SK-N-SH (cell line): ENCODE results near the gene NFX1. TPM values are rescaled to one million over a fixed set of nuclear protein-coding genes. Genes with fewer than 3 reads are reported as not detected.
"Not testable (repeated sequence)": the region's sequence is repeated elsewhere in the genome, so short reads cannot be mapped to it uniquely, and the experiment has no call there.

Experiments used
- CTCF ChIA-PET: fragments of 300-600, 350-600 bp; formaldehyde crosslinking; extraction: SDS; loops from one replicate; lab custom pipeline; 2021; lab: Yijun Ruan, JAX
- POLR2A ChIA-PET: fragments of 350-600 bp; sonication (Branson Sonifier 250); formaldehyde crosslinking; extraction: SDS; loops from one replicate; lab custom pipeline; 2020; ENCODE audit warnings: antibody characterized with exemption, inconsistent platforms; lab: Yijun Ruan, JAX
- DNase-seq: peaks from one replicate; pipeline ENCODE4 v3.0.0; 2012
- H2AFZ ChIP-seq: fragments of 200-600 bp; sonication (generic); 2 replicates; pipeline ENCODE4 v1.8.1; 2016; ENCODE audit warnings: antibody characterized with exemption, mild to moderate bottlenecking, low read depth
- H3F3A ChIP-seq: fragments of 200-600 bp; sonication (generic); replicated peaks from 2 replicates; pipeline ENCODE3; 2016; ENCODE audit warnings: antibody characterized with exemption, mild to moderate bottlenecking; ENCODE audit not compliant: insufficient read depth
- H3K27ac ChIP-seq, 2 experiments: fragments of 200-500 bp in 1 of 2; fragments of 200-600 bp in 1 of 2; sonication (Bioruptor generic) in 1 of 2; sonication (generic), shearing (Covaris generic) in 1 of 2; 2 replicates each; pipeline versions ENCODE4 v1.5.1 to v1.6.1; 2014 to 2016; ENCODE audit warnings: low read depth in 2 of 2, inconsistent platforms in 1 of 2, low read length in 1 of 2, mild to moderate bottlenecking in 1 of 2, mixed read lengths in 1 of 2
- H3K27me3 ChIP-seq: fragments of 200-600 bp; sonication (generic), shearing (Covaris generic); 2 replicates; pipeline ENCODE4 v1.6.1; 2016; ENCODE audit warnings: mixed run types; ENCODE audit not compliant: insufficient read depth
- H3K36me3 ChIP-seq, 2 experiments: fragments of 200-500 bp in 1 of 2; fragments of 200-600 bp in 1 of 2; sonication (Bioruptor generic) in 1 of 2; sonication (generic) in 1 of 2; replicated peaks in 1 of 2; 2 replicates each; pipeline versions ENCODE3 to v1.5.1; 2014 to 2016; ENCODE audit warnings: low read length in 1 of 2, mild to moderate bottlenecking in 1 of 2; ENCODE audit not compliant: insufficient read depth in 2 of 2, control insufficient read depth in 1 of 2
- H3K4me1 ChIP-seq, 2 experiments: fragments of 200-500 bp in 1 of 2; fragments of 200-600 bp in 1 of 2; sonication (Bioruptor generic) in 1 of 2; sonication (generic), shearing (Covaris generic) in 1 of 2; 2 replicates each; pipeline versions ENCODE4 v1.5.1 to v1.6.1; 2014 to 2016; ENCODE audit warnings: low read depth in 1 of 2, low read length in 1 of 2, mixed run types in 1 of 2; ENCODE audit not compliant: insufficient read depth in 2 of 2, control insufficient read depth in 1 of 2
- H3K4me2 ChIP-seq: fragments of 200-600 bp; sonication (generic), shearing (Covaris generic); 2 replicates; pipeline ENCODE4 v1.6.1; 2017; ENCODE audit warnings: mixed run types
- H3K4me3 ChIP-seq, 2 experiments: fragments of 200-500 bp in 1 of 2; fragments of 200-600 bp in 1 of 2; sonication (Bioruptor generic) in 1 of 2; sonication (generic), shearing (Covaris generic) in 1 of 2; 2 replicates each; pipeline versions ENCODE4 v1.5.1 to v1.8.1; 2014 to 2016; ENCODE audit warnings: low read depth in 2 of 2, inconsistent platforms in 1 of 2, low read length in 1 of 2, mild to moderate bottlenecking in 1 of 2, mixed read lengths in 1 of 2, moderate library complexity in 1 of 2
- H3K79me2 ChIP-seq: fragments of 200-600 bp; sonication (generic); 2 replicates; pipeline ENCODE4 v1.8.1; 2017; ENCODE audit warnings: mild to moderate bottlenecking; ENCODE audit not compliant: insufficient read depth
- H3K9ac ChIP-seq: fragments of 200-600 bp; sonication (generic); 2 replicates; pipeline ENCODE4 v1.6.1; 2017; ENCODE audit warnings: mixed run types
- H3K9me2 ChIP-seq: fragments of 200-600 bp; sonication (generic); 2 replicates; pipeline ENCODE4 v1.6.1; 2017; ENCODE audit warnings: mixed run types
- H3K9me3 ChIP-seq: fragments of 200-600 bp; sonication (generic); 2 replicates; pipeline ENCODE4 v1.6.1; 2017; ENCODE audit warnings: mixed run types, mild to moderate bottlenecking, moderate library complexity
- H4K20me1 ChIP-seq: fragments of 200-600 bp; sonication (generic); 2 replicates; pipeline ENCODE4 v1.6.1; 2017; ENCODE audit warnings: mild to moderate bottlenecking, mixed run types; ENCODE audit not compliant: insufficient read depth
- WGBS: methylation state at CpG from one replicate; pipeline ENCODE4 v1.1.6; 2017; ENCODE audit warnings: low lambda C conversion rate; 5-methylcytosine and 5-hydroxymethylcytosine counted together
- polyA plus RNA-seq, 3 experiments: library from polyadenylated mRNA; depleted of rRNA; stranded (reverse); fragments of >200 nt; gene quantifications; 2 replicates each; pipeline ENCODE4 v1.2.3, GENCODE V29; 2012

Gene NFX1
- polyA plus RNA-seq, 1 of the 3 experiments (the other 2 are of a cell fraction), result 19.6 TPM

GRCh38 chr9:33385536-33385935 lies 95.2 kb downstream of the NFX1 start:
- H3K4me3 ChIP-seq, H3K36me3 ChIP-seq, DNase-seq, H4K20me1 ChIP-seq, H3K27me3 ChIP-seq, POLR2A ChIA-PET, H3K4me1 ChIP-seq, H3K79me2 ChIP-seq, H2AFZ ChIP-seq, H3K27ac ChIP-seq, H3K4me2 ChIP-seq, H3K9me2 ChIP-seq, H3K9me3 ChIP-seq, CTCF ChIA-PET, H3F3A ChIP-seq, H3K9ac ChIP-seq: not testable (repeated sequence)
- WGBS, result 81% methylated on average over 9 of the region's 11 CpGs

DNA sequence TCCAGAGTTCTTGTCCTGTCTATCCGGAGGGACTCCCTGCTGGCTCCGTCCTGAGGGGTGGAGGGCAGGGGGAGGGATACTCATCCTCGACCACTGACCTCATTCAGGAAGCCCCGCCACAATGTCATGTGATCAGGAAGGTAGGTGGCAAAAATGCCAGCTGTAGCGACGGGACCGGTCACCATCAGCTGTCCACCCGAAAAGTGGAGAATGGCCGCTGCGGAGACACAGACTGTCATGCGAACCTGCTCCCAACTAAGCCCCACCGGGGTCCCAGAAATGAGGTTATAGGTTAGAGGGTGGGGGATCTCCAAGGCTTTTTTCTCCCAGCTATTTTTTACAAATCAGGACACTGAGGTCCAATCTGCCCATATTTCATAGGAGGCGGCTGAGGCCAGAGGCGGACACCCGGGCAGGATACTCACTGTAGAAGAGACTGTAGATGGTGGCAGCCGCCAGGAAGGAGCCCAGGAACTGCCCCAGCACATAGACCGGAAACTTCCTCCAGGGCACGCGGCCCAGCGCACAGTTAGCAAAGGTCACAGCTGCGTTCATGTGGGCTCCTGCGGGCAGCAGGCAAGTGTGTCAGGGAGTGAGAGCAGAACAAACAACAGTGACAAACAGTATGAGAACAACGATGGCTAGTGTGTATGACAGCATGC lies 95.8 kb downstream of the NFX1 start:
- H3K9ac ChIP-seq, H3F3A ChIP-seq, H3K4me3 ChIP-seq, H3K4me2 ChIP-seq, DNase-seq, H3K79me2 ChIP-seq, H4K20me1 ChIP-seq, H3K9me3 ChIP-seq, H3K27ac ChIP-seq, H3K27me3 ChIP-seq, H3K9me2 ChIP-seq, CTCF ChIA-PET, H3K4me1 ChIP-seq, H2AFZ ChIP-seq, POLR2A ChIA-PET, H3K36me3 ChIP-seq: not testable (repeated sequence)
- WGBS, result 88% methylated on average over 13 of the region's 23 CpGs

DNA sequence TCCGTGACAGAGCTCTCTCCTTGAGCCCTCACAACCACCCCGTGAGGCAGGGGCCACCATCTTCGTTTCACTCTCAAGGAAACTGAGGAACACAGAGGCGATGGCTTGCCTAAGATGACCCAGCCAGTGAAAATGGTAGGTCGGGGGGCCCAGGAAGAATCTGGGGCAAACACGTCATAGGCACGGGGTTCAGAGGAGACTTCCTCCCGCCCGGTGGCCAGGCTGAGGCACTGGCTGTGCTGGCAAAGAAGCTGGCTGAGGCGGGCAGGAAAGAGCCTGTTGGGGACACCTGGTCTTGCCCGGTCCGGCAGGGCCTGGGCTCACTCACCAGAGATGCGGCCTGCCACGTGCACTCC lies 96.3 kb downstream of the NFX1 start:
- 88% methylated on average over 9 of the region's 14 CpGs for WGBS
- H3K9ac ChIP-seq, POLR2A ChIA-PET: not testable (repeated sequence)

GRCh38 chr9:33386998-33387397 lies 96.7 kb downstream of the NFX1 start:
- CTCF ChIA-PET, H3K36me3 ChIP-seq, DNase-seq, H3K27me3 ChIP-seq, H2AFZ ChIP-seq, H3K27ac ChIP-seq, H3K4me2 ChIP-seq, POLR2A ChIA-PET, H3F3A ChIP-seq, H3K4me3 ChIP-seq, H4K20me1 ChIP-seq, H3K9me2 ChIP-seq, H3K9ac ChIP-seq, H3K9me3 ChIP-seq, H3K79me2 ChIP-seq, H3K4me1 ChIP-seq: not testable (repeated sequence)
- WGBS, result 88% methylated on average over 6 of the region's 9 CpGs

More for the DNA sequence above, 96.3 kb downstream of the NFX1 start:
- H3K4me3 ChIP-seq, H3K4me2 ChIP-seq, H3F3A ChIP-seq, CTCF ChIA-PET, H3K27ac ChIP-seq, DNase-seq, H3K36me3 ChIP-seq, H3K4me1 ChIP-seq, H3K27me3 ChIP-seq, H4K20me1 ChIP-seq, H3K9me3 ChIP-seq, H3K79me2 ChIP-seq, H2AFZ ChIP-seq, H3K9me2 ChIP-seq: not testable (repeated sequence)
